Loucy (cell line): ENCODE measurements around the gene NKX2-3.

Source experiments
- H2AFZ ChIP-seq: fragments of 200-600 bp; sonication (generic); 2 replicates; pipeline ENCODE4 v1.6.0; 2016; ENCODE audit warnings: antibody characterized with exemption, mild to moderate bottlenecking, low read length, moderate library complexity
- H3F3A ChIP-seq: fragments of 200-600 bp; 2 replicates; pipeline ENCODE4 v1.6.0; 2016; ENCODE audit warnings: antibody characterized with exemption, low read depth, mild to moderate bottlenecking
- H3K27me3 ChIP-seq: fragments of 200-600 bp; sonication (generic); 2 replicates; pipeline ENCODE4 v1.6.1; 2014; ENCODE audit warnings: low read length, mild to moderate bottlenecking; ENCODE audit not compliant: insufficient read depth, poor library complexity, severe bottlenecking
- H3K36me3 ChIP-seq: fragments of 200-600 bp; sonication (generic); 2 replicates; pipeline ENCODE4 v1.6.1; 2016; ENCODE audit warnings: low read length; ENCODE audit not compliant: insufficient read depth
- H3K4me1 ChIP-seq: fragments of 200-600 bp; sonication (generic); 2 replicates; pipeline ENCODE4 v1.5.1; 2014; ENCODE audit warnings: low read length, mild to moderate bottlenecking; ENCODE audit not compliant: insufficient read depth, poor library complexity, severe bottlenecking
- H3K4me2 ChIP-seq: fragments of 200-600 bp; sonication (generic); 2 replicates; pipeline ENCODE4 v1.6.0; 2014; ENCODE audit warnings: antibody characterized with exemption, low read length, low read depth, mild to moderate bottlenecking; ENCODE audit not compliant: poor library complexity, severe bottlenecking
- H3K4me3 ChIP-seq: fragments of 200-600 bp; sonication (generic); 2 replicates; pipeline ENCODE4 v1.5.1; 2014; ENCODE audit warnings: low read length, mild to moderate bottlenecking, mixed read lengths; ENCODE audit not compliant: poor library complexity, severe bottlenecking
- H3K79me2 ChIP-seq: fragments of 200-600 bp; sonication (generic); 2 replicates; pipeline ENCODE4 v1.6.1; 2014; ENCODE audit warnings: low read length; ENCODE audit not compliant: insufficient read depth
- H3K9ac ChIP-seq: fragments of 200-600 bp; sonication (generic); 2 replicates; pipeline ENCODE4 v1.6.0; 2014; ENCODE audit warnings: mild to moderate bottlenecking, low read depth, low read length, moderate library complexity; ENCODE audit not compliant: poor library complexity, severe bottlenecking
- H3K9me2 ChIP-seq: fragments of 200-600 bp; sonication (generic); replicated peaks from 2 replicates; pipeline ENCODE4 v1.6.1; 2016; ENCODE audit warnings: low read depth, low read length, mixed read lengths
- H3K9me3 ChIP-seq: fragments of 200-600 bp; sonication (generic); 2 replicates; pipeline ENCODE4 v1.6.1; 2014; ENCODE audit warnings: mild to moderate bottlenecking, antibody characterized with exemption, low read length, low read depth; ENCODE audit not compliant: insufficient read depth
- H4K20me1 ChIP-seq: fragments of 200-600 bp; sonication (generic); 2 replicates; pipeline ENCODE4 v1.6.0; 2014; ENCODE audit warnings: antibody characterized with exemption, low read length, mild to moderate bottlenecking; ENCODE audit not compliant: insufficient read depth, poor library complexity, severe bottlenecking
- CTCF ChIP-seq: fragments of 200-600 bp; sonication (generic); conservative IDR thresholded peaks from 2 replicates; pipeline ENCODE4 v1.5.1; 2014; ENCODE audit warnings: mild to moderate bottlenecking, antibody characterized with exemption, low read length
- EZH2phosphoT487 ChIP-seq: fragments of 200-600 bp; IDR thresholded peaks from 2 replicates; pipeline ENCODE4 v1.6.1; 2018; ENCODE audit warnings: antibody characterized with exemption, mild to moderate bottlenecking, moderate library complexity, borderline replicate concordance

The NKX2-3 gene

GRCh38 chr10:99489271-99489670, 43.5 kb upstream of the NKX2-3 start:
- no peaks in the 10 kb centered on the region for H3K36me3 ChIP-seq
- no peaks in the 10 kb centered on the region for H3K79me2 ChIP-seq
- no peak overlapping the region for H3K4me3 ChIP-seq
- H3K9me3 ChIP-seq = no peaks in the 10 kb centered on the region
- TF ChIP-seq CTCF (no peak), EZH2phosphoT487 (no peak)
- H3K27me3 ChIP-seq = no peaks in the 10 kb centered on the region
- H3K9me2 ChIP-seq = no peaks in the 10 kb centered on the region
- no peak overlapping the region for H3K9ac ChIP-seq
- no peaks in the 10 kb centered on the region for H4K20me1 ChIP-seq
- H3K4me1 ChIP-seq = no peaks in the 10 kb centered on the region
- H3K4me2 ChIP-seq = no peak overlapping the region
- no peaks in the 10 kb centered on the region for H3F3A ChIP-seq
- H2AFZ ChIP-seq = no peak overlapping the region; the same call in 1 of the 2 replicates

- H3K4me1 ChIP-seq = no peaks in the 10 kb centered on the region
- no peaks in the 10 kb centered on the region for H4K20me1 ChIP-seq
- no peaks in the 10 kb centered on the region for H3K79me2 ChIP-seq
- H2AFZ ChIP-seq = no peak overlapping the region
- no peak for TF ChIP-seq EZH2phosphoT487
- no peak for TF ChIP-seq CTCF
- no peaks in the 10 kb centered on the region for H3K9me3 ChIP-seq
- no peak overlapping the region for H3K4me2 ChIP-seq
- H3K9me2 ChIP-seq = no peaks in the 10 kb centered on the region
- no peak overlapping the region for H3K4me3 ChIP-seq
- no peaks in the 10 kb centered on the region for H3K36me3 ChIP-seq
- no peak overlapping the region for H3K9ac ChIP-seq
- H3F3A ChIP-seq = no peaks in the 10 kb centered on the region
- H3K27me3 ChIP-seq = no peaks in the 10 kb centered on the region
Measured at GRCh38 chr10:99497343-99498025, 35.3 kb upstream of the NKX2-3 start.

- H3K4me2 ChIP-seq = no peak overlapping the region
- no peaks in the 10 kb centered on the region for H3K9me2 ChIP-seq
- no peaks in the 10 kb centered on the region for H3K79me2 ChIP-seq
- H3K4me3 ChIP-seq = no peak overlapping the region
- H3K9ac ChIP-seq = no peak overlapping the region
- TF ChIP-seq EZH2phosphoT487 (no peak), CTCF (no peak)
- H3K36me3 ChIP-seq = no peaks in the 10 kb centered on the region
- no peak overlapping the region for H2AFZ ChIP-seq
- H3F3A ChIP-seq = no peaks in the 10 kb centered on the region
- no peaks in the 10 kb centered on the region for H3K9me3 ChIP-seq
- H3K27me3 ChIP-seq = no peaks in the 10 kb centered on the region
- no peaks in the 10 kb centered on the region for H3K4me1 ChIP-seq
- no peaks in the 10 kb centered on the region for H4K20me1 ChIP-seq
Measured at GRCh38 chr10:99506416-99506815, 26.3 kb upstream of the NKX2-3 start.
